Measurements from ENCODE around the gene CACNA1B. TPM values are rescaled to one million over a fixed set of nuclear protein-coding genes. Genes with fewer than 3 reads are reported as not detected.

The CACNA1B gene
- total and polyA plus RNA-seq, 2 donors (not counting 1 experiment from before 2014, with no cell fraction given): 0.01 to 0.17 TPM

GRCh38 chr9:138013273-138013672 is 135.7 kb downstream of the CACNA1B start:
- no peak for DNase-seq (ENCODE audit: low read depth in 2 of 2)
- Histone ChIP-seq H3K9me3 (ENCODE audit: control insufficient read depth, insufficient read depth, low read depth, low read length) (no peaks in the 10 kb centered on the region), H4K20me1 (ENCODE audit: control insufficient read depth, extremely low read depth, insufficient read depth, low read length) (no peaks in the 10 kb centered on the region), H3K4me3 (replicated peaks in 1 of 4; ENCODE audit: control extremely low read depth in 1 of 4, insufficient read depth in 1 of 4, low read depth in 3 of 4, low read length in 4 of 4) (no peak overlapping the region), H3K9ac (ENCODE audit: insufficient read depth, low read length) (no peak overlapping the region), H3K36me3 (ENCODE audit: control insufficient read depth, insufficient read depth, low read length) (no peaks in the 10 kb centered on the region), H3K4me1 (ENCODE audit: control insufficient read depth, extremely low read depth, insufficient read depth, low read length) (no peaks in the 10 kb centered on the region), H2AFZ (ENCODE audit: low read length) (no peak overlapping the region), H3K27ac (ENCODE audit: insufficient read depth, low read length) (no peak overlapping the region), H3K79me2 (ENCODE audit: control insufficient read depth, insufficient read depth, low read length) (no peaks in the 10 kb centered on the region), H3K4me2 (ENCODE audit: extremely low read depth, insufficient read depth, low read length) (no peak overlapping the region), H3K27me3 (ENCODE audit: control insufficient read depth, insufficient read depth, low read length) (no peaks in the 10 kb centered on the region)
- TF ChIP-seq EZH2 (IDR thresholded peaks at IDR 0.05; ENCODE audit: low read length, missing control alignments): no peak
- TF ChIP-seq CTCF (conservative IDR thresholded peaks at IDR 0.05 in 1 of 2, IDR thresholded peaks at IDR 0.05 in 1 of 2; ENCODE audit: low read depth in 1 of 2, low read length in 2 of 2): no peak

GRCh38 chr9:138013836-138014562 is 136.4 kb downstream of the CACNA1B start:
- Histone ChIP-seq H3K4me3 (replicated peaks in 1 of 4; ENCODE audit: control extremely low read depth in 1 of 4, insufficient read depth in 1 of 4, low read depth in 3 of 4, low read length in 4 of 4) (no peak overlapping the region), H2AFZ (ENCODE audit: low read length) (no peak overlapping the region), H3K27me3 (ENCODE audit: control insufficient read depth, insufficient read depth, low read length) (no peaks in the 10 kb centered on the region), H3K4me2 (ENCODE audit: extremely low read depth, insufficient read depth, low read length) (no peak overlapping the region), H3K36me3 (ENCODE audit: control insufficient read depth, insufficient read depth, low read length) (no peaks in the 10 kb centered on the region), H3K79me2 (ENCODE audit: control insufficient read depth, insufficient read depth, low read length) (no peaks in the 10 kb centered on the region), H3K27ac (ENCODE audit: insufficient read depth, low read length) (no peak overlapping the region), H3K4me1 (ENCODE audit: control insufficient read depth, extremely low read depth, insufficient read depth, low read length) (no peaks in the 10 kb centered on the region), H3K9me3 (ENCODE audit: control insufficient read depth, insufficient read depth, low read depth, low read length) (no peaks in the 10 kb centered on the region), H3K9ac (ENCODE audit: insufficient read depth, low read length) (no peak overlapping the region), H4K20me1 (ENCODE audit: control insufficient read depth, extremely low read depth, insufficient read depth, low read length) (no peaks in the 10 kb centered on the region)
- TF ChIP-seq CTCF (conservative IDR thresholded peaks at IDR 0.05 in 1 of 2, IDR thresholded peaks at IDR 0.05 in 1 of 2; ENCODE audit: low read depth in 1 of 2, low read length in 2 of 2): no peak
- no peak for TF ChIP-seq EZH2 (IDR thresholded peaks at IDR 0.05; ENCODE audit: low read length, missing control alignments)
- no peak for DNase-seq (ENCODE audit: low read depth in 2 of 2)

GRCh38 chr9:138014563-138014945 is 137.0 kb downstream of the CACNA1B start:
- no peak overlapping the region for H3K4me3 ChIP-seq (replicated peaks in 1 of 4; ENCODE audit: control extremely low read depth in 1 of 4, insufficient read depth in 1 of 4, low read depth in 3 of 4, low read length in 4 of 4)
- no peak for TF ChIP-seq EZH2 (IDR thresholded peaks at IDR 0.05; ENCODE audit: low read length, missing control alignments)
- H3K9ac ChIP-seq (ENCODE audit: insufficient read depth, low read length): no peak overlapping the region
- H4K20me1 ChIP-seq (ENCODE audit: control insufficient read depth, extremely low read depth, insufficient read depth, low read length): no peaks in the 10 kb centered on the region
- DNase-seq (ENCODE audit: low read depth in 2 of 2): no peak
- no peaks in the 10 kb centered on the region for H3K79me2 ChIP-seq (ENCODE audit: control insufficient read depth, insufficient read depth, low read length)
- H3K4me2 ChIP-seq (ENCODE audit: extremely low read depth, insufficient read depth, low read length): no peak overlapping the region
- no peak overlapping the region for H2AFZ ChIP-seq (ENCODE audit: low read length)
- no peaks in the 10 kb centered on the region for H3K9me3 ChIP-seq (ENCODE audit: control insufficient read depth, insufficient read depth, low read depth, low read length)
- no peaks in the 10 kb centered on the region for H3K36me3 ChIP-seq (ENCODE audit: control insufficient read depth, insufficient read depth, low read length)
- no peaks in the 10 kb centered on the region for H3K27me3 ChIP-seq (ENCODE audit: control insufficient read depth, insufficient read depth, low read length)
- H3K4me1 ChIP-seq (ENCODE audit: control insufficient read depth, extremely low read depth, insufficient read depth, low read length): no peaks in the 10 kb centered on the region
- no peak overlapping the region for H3K27ac ChIP-seq (ENCODE audit: insufficient read depth, low read length)

All from fibroblast of lung (primary cell).